Vagina (tissue), 2 donors: ENCODE measurements around the gene SMARCA4.

Experiments
- POLR2A ChIP-seq, 2 donors: fragments of 450-650 bp; IDR thresholded peaks; one replicate each; pipeline ENCODE4 v1.6.1; 2017; ENCODE audit warnings: antibody characterized with exemption in 2 of 2, mild to moderate bottlenecking in 2 of 2, moderate library complexity in 2 of 2
- TF ChIP-seq, protein P1 (sequence below), 3 experiments: fragments of 450-650 bp in 2 of 3; fragments of 200-600 bp in 1 of 3; sonication (generic) in 1 of 3; IDR thresholded peaks; one replicate each; pipeline ENCODE4 v1.5.1; 2017 to 2019; ENCODE audit warnings: antibody characterized with exemption in 3 of 3, mild to moderate bottlenecking in 2 of 3, moderate library complexity in 2 of 3

DNA sequence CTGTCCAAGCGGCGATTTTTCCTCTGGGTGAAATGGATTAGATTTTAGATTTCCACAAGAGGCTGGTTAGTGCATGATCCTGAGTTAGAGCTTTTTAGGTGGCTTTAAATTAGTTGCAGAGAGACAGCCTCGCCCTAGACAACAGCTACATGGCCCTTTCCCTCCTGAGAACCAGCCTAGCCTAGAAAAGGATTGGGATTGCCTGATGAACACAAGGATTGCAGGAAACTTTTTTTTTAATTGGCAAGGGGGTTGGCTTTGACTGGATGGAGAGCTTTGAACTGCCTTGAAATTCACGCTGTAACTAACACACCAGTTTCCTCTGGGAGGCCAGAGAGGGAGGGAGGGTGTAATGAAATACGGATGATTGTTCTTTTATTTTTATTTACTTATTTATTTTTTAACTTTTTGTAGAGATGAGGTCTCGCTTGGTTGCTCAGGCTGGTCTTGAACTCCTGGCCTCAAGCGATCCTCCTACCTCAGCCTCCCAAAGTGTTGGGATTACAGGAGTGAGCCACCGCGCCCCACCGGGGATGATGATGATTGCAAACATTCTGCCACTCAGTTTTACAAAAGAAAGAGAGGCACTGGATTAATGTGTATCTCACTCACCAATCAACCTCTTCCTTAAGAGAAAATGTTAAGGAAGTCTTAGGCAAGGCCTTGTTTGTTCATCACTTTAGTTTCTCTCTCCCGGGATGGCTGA lies 130.3 kb downstream of the SMARCA4 start:
- TF ChIP-seq, protein P1, sequence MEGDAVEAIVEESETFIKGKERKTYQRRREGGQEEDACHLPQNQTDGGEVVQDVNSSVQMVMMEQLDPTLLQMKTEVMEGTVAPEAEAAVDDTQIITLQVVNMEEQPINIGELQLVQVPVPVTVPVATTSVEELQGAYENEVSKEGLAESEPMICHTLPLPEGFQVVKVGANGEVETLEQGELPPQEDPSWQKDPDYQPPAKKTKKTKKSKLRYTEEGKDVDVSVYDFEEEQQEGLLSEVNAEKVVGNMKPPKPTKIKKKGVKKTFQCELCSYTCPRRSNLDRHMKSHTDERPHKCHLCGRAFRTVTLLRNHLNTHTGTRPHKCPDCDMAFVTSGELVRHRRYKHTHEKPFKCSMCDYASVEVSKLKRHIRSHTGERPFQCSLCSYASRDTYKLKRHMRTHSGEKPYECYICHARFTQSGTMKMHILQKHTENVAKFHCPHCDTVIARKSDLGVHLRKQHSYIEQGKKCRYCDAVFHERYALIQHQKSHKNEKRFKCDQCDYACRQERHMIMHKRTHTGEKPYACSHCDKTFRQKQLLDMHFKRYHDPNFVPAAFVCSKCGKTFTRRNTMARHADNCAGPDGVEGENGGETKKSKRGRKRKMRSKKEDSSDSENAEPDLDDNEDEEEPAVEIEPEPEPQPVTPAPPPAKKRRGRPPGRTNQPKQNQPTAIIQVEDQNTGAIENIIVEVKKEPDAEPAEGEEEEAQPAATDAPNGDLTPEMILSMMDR (IDR thresholded peaks at IDR 0.05): no peak
- no peak for TF ChIP-seq POLR2A (IDR thresholded peaks at IDR 0.05)
